H1 (cell line): ENCODE results near the gene BEAN1. TPM values are rescaled to one million over a fixed set of nuclear protein-coding genes. Genes with fewer than 3 reads are reported as not detected.

ENCODE experiments used
- polyA plus RNA-seq, 7 experiments: library from polyadenylated mRNA; depleted of rRNA in 3 of 7; stranded (reverse) in 5 of 7; unstranded in 2 of 7; fragments of >200 nt in 5 of 7; fragments of 200-250 nt in 2 of 7; gene quantifications; 1 replicate in 5 of 7; 2 replicates in 1 of 7; 4 replicates in 1 of 7; pipeline versions ENCODE4 v1.2.1 to v1.2.3, GENCODE V29; 2011 to 2013; ENCODE audit warnings: missing spikeins in 2 of 7, mixed read lengths in 2 of 7
- total RNA-seq: library from RNA; stranded (reverse); fragmentation: NEBNext Ultra II Directional; extraction: Animal tissue kit (Norgen Biotek cat#: 25700); gene quantifications from 2 replicates; pipeline ENCODE4 v1.2.1, GENCODE V29; 2021
- TF ChIP-seq, protein P1 (sequence below), 3 experiments: IDR thresholded peaks; 1 replicate in 2 of 3; 2 replicates in 1 of 3; pipeline versions ENCODE4 v1.5.1 to v1.6.1; 2011; ENCODE audit warnings: low read length in 3 of 3, mild to moderate bottlenecking in 3 of 3, inconsistent platforms in 2 of 3, low read depth in 1 of 3, moderate library complexity in 1 of 3; ENCODE audit not compliant: insufficient read depth in 1 of 3; ENCODE audit errors: control extremely low read depth in 1 of 3

The BEAN1 gene
- total and polyA plus RNA-seq, 2 of the 8 experiments (the other 6 are each of a cell fraction or from before 2014, with no cell fraction given): 0.08 TPM; not detected in 1

DNA sequence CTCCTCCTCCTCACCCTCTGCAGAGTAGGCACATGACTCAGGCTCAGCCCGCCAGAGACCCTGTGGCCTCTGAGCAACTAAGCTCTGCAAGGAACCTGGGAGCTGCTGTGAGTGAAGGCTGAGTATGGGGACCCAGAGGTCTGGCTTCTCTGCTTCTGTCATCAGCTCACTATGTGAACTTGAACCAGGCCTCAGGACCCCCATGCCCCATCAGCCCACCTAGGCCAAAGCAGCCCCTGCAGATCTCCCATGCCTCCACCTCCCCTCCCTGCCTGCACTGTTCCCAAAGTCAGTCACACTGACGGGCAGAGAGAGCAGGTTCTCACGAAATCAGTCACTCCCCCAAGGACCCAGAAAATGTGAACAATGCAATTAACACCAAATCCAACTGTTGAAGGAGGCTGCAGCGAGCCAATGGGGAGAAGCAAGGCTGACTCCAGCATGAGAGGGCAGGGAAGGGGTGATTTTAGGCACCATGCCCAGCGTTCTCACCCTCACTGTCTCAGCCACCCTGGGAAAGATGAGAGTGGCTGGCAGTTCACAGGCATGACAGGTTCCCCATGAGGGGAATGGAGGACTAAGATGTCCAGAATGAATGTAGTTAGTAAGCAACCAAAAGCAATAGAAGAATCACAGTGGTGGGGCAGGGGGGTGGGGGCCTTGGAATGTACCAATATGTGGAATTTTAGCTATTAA is 60.6 kb downstream of the BEAN1 start (continued):
- TF ChIP-seq, protein P1, sequence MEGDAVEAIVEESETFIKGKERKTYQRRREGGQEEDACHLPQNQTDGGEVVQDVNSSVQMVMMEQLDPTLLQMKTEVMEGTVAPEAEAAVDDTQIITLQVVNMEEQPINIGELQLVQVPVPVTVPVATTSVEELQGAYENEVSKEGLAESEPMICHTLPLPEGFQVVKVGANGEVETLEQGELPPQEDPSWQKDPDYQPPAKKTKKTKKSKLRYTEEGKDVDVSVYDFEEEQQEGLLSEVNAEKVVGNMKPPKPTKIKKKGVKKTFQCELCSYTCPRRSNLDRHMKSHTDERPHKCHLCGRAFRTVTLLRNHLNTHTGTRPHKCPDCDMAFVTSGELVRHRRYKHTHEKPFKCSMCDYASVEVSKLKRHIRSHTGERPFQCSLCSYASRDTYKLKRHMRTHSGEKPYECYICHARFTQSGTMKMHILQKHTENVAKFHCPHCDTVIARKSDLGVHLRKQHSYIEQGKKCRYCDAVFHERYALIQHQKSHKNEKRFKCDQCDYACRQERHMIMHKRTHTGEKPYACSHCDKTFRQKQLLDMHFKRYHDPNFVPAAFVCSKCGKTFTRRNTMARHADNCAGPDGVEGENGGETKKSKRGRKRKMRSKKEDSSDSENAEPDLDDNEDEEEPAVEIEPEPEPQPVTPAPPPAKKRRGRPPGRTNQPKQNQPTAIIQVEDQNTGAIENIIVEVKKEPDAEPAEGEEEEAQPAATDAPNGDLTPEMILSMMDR (IDR thresholded peaks at IDR 0.05; ENCODE audit: control extremely low read depth in 1 of 3, insufficient read depth in 1 of 3, low read depth in 1 of 3, low read length in 3 of 3): no peak
